ENCODE data around the gene RGS6. TPM values are rescaled to one million over a fixed set of nuclear protein-coding genes. Genes with fewer than 3 reads are reported as not detected.

RGS6 gene
- total RNA-seq, 1 experiment from 2014 or later, result not detected

DNA sequence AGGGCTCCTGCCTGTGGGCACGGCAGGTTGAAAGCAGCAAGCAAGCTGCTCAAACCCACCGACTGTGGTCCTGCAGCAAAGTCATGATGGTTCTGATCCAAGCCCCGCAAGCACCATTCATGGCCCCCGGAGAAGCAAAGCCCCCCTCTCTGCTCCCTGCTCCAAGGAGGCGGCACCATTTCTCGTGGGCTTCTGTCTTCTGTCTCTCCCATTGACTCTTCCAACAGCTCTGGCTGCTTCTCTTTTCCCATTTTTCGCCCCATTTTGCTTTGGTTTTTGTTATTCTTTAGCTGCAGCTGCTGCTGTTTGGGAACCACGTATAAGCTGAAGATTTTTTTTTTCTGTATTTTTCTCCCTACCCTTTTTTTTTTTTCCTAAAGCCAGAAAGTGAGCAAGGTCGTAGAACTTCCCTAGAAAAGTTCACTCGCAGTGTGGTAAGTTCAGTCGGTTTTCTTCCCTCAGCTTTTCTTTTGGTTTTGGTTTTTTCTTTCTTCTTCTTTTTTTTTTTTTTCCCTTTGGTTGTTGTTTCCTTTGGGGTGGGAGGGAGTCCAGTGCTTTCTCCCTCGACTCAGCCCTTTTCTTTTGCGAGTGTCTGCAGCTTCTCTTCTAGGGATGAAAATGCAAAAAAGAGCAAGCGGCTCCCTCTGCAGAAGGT is 607.6 kb downstream of the RGS6 start:
- H4K20me1 ChIP-seq (ENCODE audit: low read length), result no peaks in the 10 kb centered on the region
- no peak overlapping the region for H2AFZ ChIP-seq (ENCODE audit: low read length)
- no peaks in the 10 kb centered on the region for H3F3A ChIP-seq (ENCODE audit: low read length, unreplicated experiment)
- H3K9me3 ChIP-seq (ENCODE audit: low read length), result no peaks in the 10 kb centered on the region
- no peaks in the 10 kb centered on the region for H3K79me2 ChIP-seq (ENCODE audit: low read length)
- intact Hi-C loops (cut with micrococcal nuclease), result no loop called here
- no peak for ATAC-seq
- ChIA-PET CTCF (interaction anchor here (0.6 kb wide), 1 partner anchor 16 kb away, joined by 5 read pairs; no protein-coding TSS in a partner anchor), POLR2A (ENCODE audit: unreplicated experiment) (no interaction called here)
- TF ChIP-seq EZH2phosphoT487 (IDR thresholded peaks at IDR 0.05; ENCODE audit: borderline replicate concordance, low read length) (no peak), CTCF (conservative IDR thresholded peaks at IDR 0.05; ENCODE audit: low read depth, low read length) (no peak), EZH2 (IDR thresholded peaks at IDR 0.05; ENCODE audit: low read length, unreplicated experiment) (no peak)
- no peak overlapping the region for H3K4me2 ChIP-seq (ENCODE audit: low read length)
- H3K36me3 ChIP-seq (ENCODE audit: low read depth, low read length), result no peaks in the 10 kb centered on the region
- no peaks in the 10 kb centered on the region for H3K27me3 ChIP-seq (ENCODE audit: low read length)
- peaks cover 2% of the 10 kb centered on the region; the same call in 1 of the 2 replicates for H3K4me1 ChIP-seq (ENCODE audit: insufficient read depth, low read length)
- no peak overlapping the region for H3K9ac ChIP-seq (ENCODE audit: low read length)
- no peaks in the 10 kb centered on the region for H3K9me2 ChIP-seq (replicated peaks; ENCODE audit: low read length)
- H3K4me3 ChIP-seq (ENCODE audit: low read length), result no peak overlapping the region
- no TSS peak for BruUV-seq (replicated peaks)
- H3K27ac ChIP-seq (ENCODE audit: low read length), result no peak overlapping the region
- no peak for DNase-seq

DNA sequence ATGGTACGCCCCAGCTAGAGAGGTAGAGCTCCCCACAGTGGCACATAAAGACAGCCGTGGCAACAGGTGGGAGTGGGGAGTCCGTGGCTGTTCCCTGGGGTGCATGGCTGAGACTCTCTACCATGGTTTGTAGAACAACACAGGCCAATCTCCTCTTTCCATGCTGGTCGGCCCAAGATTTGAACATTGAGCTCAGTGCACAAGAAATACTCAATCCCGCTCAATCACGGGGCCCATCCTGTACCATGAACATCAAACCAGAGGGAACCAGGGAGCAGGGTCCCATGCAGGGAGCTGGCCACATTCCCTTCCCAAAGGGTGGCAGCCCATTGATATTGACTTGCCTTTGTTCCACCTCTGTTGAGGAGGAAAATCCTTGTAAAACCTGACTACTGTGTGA is 608.6 kb downstream of the RGS6 start:
- no TSS peak for BruUV-seq (replicated peaks)
- intact Hi-C loops (cut with micrococcal nuclease), result no loop called here
- H3K9me2 ChIP-seq (replicated peaks; ENCODE audit: low read length), result no peaks in the 10 kb centered on the region
- no peak overlapping the region for H3K4me3 ChIP-seq (ENCODE audit: low read length)
- no peaks in the 10 kb centered on the region for H3K36me3 ChIP-seq (ENCODE audit: low read depth, low read length)
- H3K9me3 ChIP-seq (ENCODE audit: low read length), result no peaks in the 10 kb centered on the region
- ATAC-seq (no peak), DNase-seq (no peak)
- H3K27ac ChIP-seq (ENCODE audit: low read length), result no peak overlapping the region
- H3K4me1 ChIP-seq (ENCODE audit: insufficient read depth, low read length), result peaks cover 13% of the 10 kb centered on the region
- no peaks in the 10 kb centered on the region for H3F3A ChIP-seq (ENCODE audit: low read length, unreplicated experiment)
- no peaks in the 10 kb centered on the region for H4K20me1 ChIP-seq (ENCODE audit: low read length)
- ChIA-PET CTCF (no interaction called here), POLR2A (ENCODE audit: unreplicated experiment) (interaction anchor here (1.2 kb wide), 1 partner anchor 17 kb away, joined by 3 read pairs; no protein-coding TSS in a partner anchor)
- no peak overlapping the region for H3K4me2 ChIP-seq (ENCODE audit: low read length)
- TF ChIP-seq CTCF (conservative IDR thresholded peaks at IDR 0.05; ENCODE audit: low read depth, low read length) (no peak), EZH2 (IDR thresholded peaks at IDR 0.05; ENCODE audit: low read length, unreplicated experiment) (no peak), EZH2phosphoT487 (IDR thresholded peaks at IDR 0.05; ENCODE audit: borderline replicate concordance, low read length) (no peak)
- no peak overlapping the region for H2AFZ ChIP-seq (ENCODE audit: low read length)
- H3K27me3 ChIP-seq (ENCODE audit: low read length), result no peaks in the 10 kb centered on the region
- no peaks in the 10 kb centered on the region for H3K79me2 ChIP-seq (ENCODE audit: low read length)
- H3K9ac ChIP-seq (ENCODE audit: low read length), result no peak overlapping the region

- Histone ChIP-seq H3F3A (ENCODE audit: low read length, unreplicated experiment) (no peaks in the 10 kb centered on the region), H3K9me2 (replicated peaks; ENCODE audit: low read length) (no peaks in the 10 kb centered on the region), H3K36me3 (ENCODE audit: low read depth, low read length) (no peaks in the 10 kb centered on the region), H3K9me3 (ENCODE audit: low read length) (no peaks in the 10 kb centered on the region), H3K79me2 (ENCODE audit: low read length) (no peaks in the 10 kb centered on the region), H2AFZ (ENCODE audit: low read length) (no peak overlapping the region), H3K4me1 (ENCODE audit: insufficient read depth, low read length) (peaks cover 15% of the 10 kb centered on the region), H3K4me3 (ENCODE audit: low read length) (no peak overlapping the region), H4K20me1 (ENCODE audit: low read length) (no peaks in the 10 kb centered on the region), H3K27me3 (ENCODE audit: low read length) (no peaks in the 10 kb centered on the region), H3K9ac (ENCODE audit: low read length) (no peak overlapping the region), H3K4me2 (ENCODE audit: low read length) (no peak overlapping the region), H3K27ac (ENCODE audit: low read length) (no peak overlapping the region)
- BruUV-seq (replicated peaks), result no TSS peak
- ChIA-PET CTCF (interaction anchor here (0.5 kb wide), 2 partner anchors 361 to 379 kb away, joined by 3 to 4 read pairs; no protein-coding TSS in a partner anchor), POLR2A (ENCODE audit: unreplicated experiment) (no interaction called here)
- DNase-seq (no peak), ATAC-seq (no peak)
- TF ChIP-seq CTCF (conservative IDR thresholded peaks at IDR 0.05; ENCODE audit: low read depth, low read length) (no peak), EZH2 (IDR thresholded peaks at IDR 0.05; ENCODE audit: low read length, unreplicated experiment) (no peak), EZH2phosphoT487 (IDR thresholded peaks at IDR 0.05; ENCODE audit: borderline replicate concordance, low read length) (no peak)
- intact Hi-C loops (cut with micrococcal nuclease), result no loop called here
Measured at GRCh38 chr14:72541546-72541945, 609.3 kb downstream of the RGS6 start.
